Small intestine (tissue), 7 donors: ENCODE data around the gene CBLN1. TPM values are rescaled to one million over a fixed set of nuclear protein-coding genes. Genes with fewer than 3 reads are reported as not detected.
"Not testable (repeated sequence)": the region's sequence is repeated elsewhere in the genome, so short reads cannot be mapped to it uniquely, and the experiment has no call there.

Experiments used
- DNase-seq, 2 donors: peaks; one replicate each; pipeline versions ENCODE4 v3.0.0 to v3.0.0-alpha.2; 2013
- FAIRE-seq: peaks from 2 replicates; lab custom pipeline; 2012; peaks lifted over from hg19 to GRCh38; lab: Jason Lieb, UNC
- H3K27ac ChIP-seq, 3 donors: one replicate each; pipeline ENCODE4 v1.5.1; 2013; ENCODE audit warnings: low read length in 2 of 3, mild to moderate bottlenecking in 2 of 3, control low read depth in 1 of 3, inconsistent platforms in 1 of 3, low read depth in 1 of 3, moderate library complexity in 1 of 3
- H3K27me3 ChIP-seq, 3 donors: one replicate each; pipeline ENCODE4 v1.6.1; 2013; ENCODE audit warnings: low read length in 3 of 3, inconsistent platforms in 1 of 3; ENCODE audit not compliant: control insufficient read depth in 3 of 3, insufficient read depth in 3 of 3
- H3K36me3 ChIP-seq, 3 donors: one replicate each; pipeline ENCODE4 v1.6.1; 2013; ENCODE audit warnings: low read length in 3 of 3, inconsistent platforms in 1 of 3, low read depth in 1 of 3, mild to moderate bottlenecking in 1 of 3, moderate library complexity in 1 of 3; ENCODE audit not compliant: control insufficient read depth in 3 of 3, insufficient read depth in 2 of 3
- H3K4me1 ChIP-seq, 3 donors: one replicate each; pipeline ENCODE4 v1.6.1; 2013; ENCODE audit warnings: low read length in 2 of 3, inconsistent platforms in 1 of 3, low read depth in 1 of 3, mild to moderate bottlenecking in 1 of 3, moderate library complexity in 1 of 3; ENCODE audit not compliant: control insufficient read depth in 3 of 3, insufficient read depth in 2 of 3
- H3K4me3 ChIP-seq, 3 donors: one replicate each; pipeline ENCODE4 v1.5.1; 2013; ENCODE audit warnings: low read length in 3 of 3, control low read depth in 1 of 3, inconsistent platforms in 1 of 3, low read depth in 1 of 3, mild to moderate bottlenecking in 1 of 3, moderate library complexity in 1 of 3
- H3K9me3 ChIP-seq, 2 donors: one replicate each; pipeline ENCODE4 v1.6.1; 2013; ENCODE audit warnings: low read depth in 1 of 2, low read length in 1 of 2; ENCODE audit not compliant: control insufficient read depth in 2 of 2, insufficient read depth in 1 of 2
- WGBS, 3 donors: extraction: QIAGEN DNeasy Blood & Tissue Kit; methylation state at CpG; one replicate each; pipeline ENCODE4 v1.1.7; 2013; 5-methylcytosine and 5-hydroxymethylcytosine counted together
- polyA plus RNA-seq, 4 donors: library from polyadenylated mRNA; stranded (reverse) in 3 of 4; unstranded in 1 of 4; fragments of 200-250 nt in 3 of 4; fragments of 120-200 nt in 1 of 4; gene quantifications; one replicate each; pipeline versions ENCODE4 v1.2.1 to v1.2.3, GENCODE V29; 2013
- donor health status: healthy with polysubstance abuse.
- donor health status: control.
- donor health status: control.
- donor health status: Bipolar disorder and iron deficiency.
- donor health status: healthy.

CBLN1 gene
- polyA plus RNA-seq, 4 donors: 0.27 to 2.1 (median 0.66) TPM; not detected in 1

DNA sequence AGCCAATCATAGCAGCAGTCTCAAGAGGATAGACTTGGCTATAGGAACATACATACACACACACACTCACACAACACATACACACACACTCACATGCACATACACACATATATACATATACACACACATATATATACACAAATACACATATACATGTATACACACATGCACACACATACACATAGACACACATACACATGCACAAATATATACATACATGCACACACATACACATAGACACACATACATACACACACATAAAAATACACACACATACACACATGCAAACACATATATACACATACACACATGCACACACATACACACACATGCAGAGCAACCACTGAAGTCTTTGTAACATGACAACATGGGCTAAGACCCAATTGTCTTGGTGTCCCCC lies 19.7 kb downstream of the CBLN1 start:
- Histone ChIP-seq H3K36me3 (no peaks in the 10 kb centered on the region), H3K4me1 (no peaks in the 10 kb centered on the region), H3K9me3 (no peaks in the 10 kb centered on the region), H3K27ac (no peak overlapping the region), H3K27me3 (no peaks in the 10 kb centered on the region), H3K4me3 (no peak overlapping the region)
- FAIRE-seq (no peak), DNase-seq (no peak)

DNA sequence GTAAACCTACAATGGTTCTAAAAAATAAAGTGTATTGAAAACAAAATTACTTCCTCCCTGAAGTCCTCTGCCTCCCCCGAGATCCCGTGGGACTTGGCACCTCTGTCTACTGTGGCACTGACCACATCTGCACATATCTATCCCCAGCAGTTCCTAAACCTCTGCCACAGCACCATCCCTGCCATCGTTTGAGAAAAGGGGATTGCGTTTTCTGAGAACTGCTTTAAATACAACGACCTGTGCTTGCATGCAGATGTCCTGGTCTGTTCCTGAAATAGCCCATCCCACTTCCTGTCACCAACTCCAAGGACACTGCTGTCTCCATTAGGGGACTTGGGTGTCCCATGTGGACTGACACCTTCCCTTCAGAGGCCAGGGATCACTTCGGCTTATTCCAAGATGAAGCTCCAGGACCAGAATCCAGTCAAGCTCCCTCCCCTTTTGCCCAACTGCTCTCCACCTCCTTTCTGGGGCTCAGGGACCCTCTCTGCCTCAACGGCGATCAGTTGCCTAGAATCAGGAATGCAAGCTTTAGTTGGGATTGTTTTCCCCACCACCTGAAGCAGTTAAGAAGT lies 20.6 kb downstream of the CBLN1 start:
- no peak overlapping the region for H3K4me3 ChIP-seq
- FAIRE-seq (no peak), DNase-seq (no peak)
- 52 to 63% (median 54%) methylated on average over 8 of the region's 8 CpGs for WGBS, 3 donors
- no peaks in the 10 kb centered on the region for H3K36me3 ChIP-seq
- H3K4me1 ChIP-seq: no peaks in the 10 kb centered on the region
- no peaks in the 10 kb centered on the region for H3K27me3 ChIP-seq
- no peak overlapping the region for H3K27ac ChIP-seq
- no peaks in the 10 kb centered on the region for H3K9me3 ChIP-seq

DNA sequence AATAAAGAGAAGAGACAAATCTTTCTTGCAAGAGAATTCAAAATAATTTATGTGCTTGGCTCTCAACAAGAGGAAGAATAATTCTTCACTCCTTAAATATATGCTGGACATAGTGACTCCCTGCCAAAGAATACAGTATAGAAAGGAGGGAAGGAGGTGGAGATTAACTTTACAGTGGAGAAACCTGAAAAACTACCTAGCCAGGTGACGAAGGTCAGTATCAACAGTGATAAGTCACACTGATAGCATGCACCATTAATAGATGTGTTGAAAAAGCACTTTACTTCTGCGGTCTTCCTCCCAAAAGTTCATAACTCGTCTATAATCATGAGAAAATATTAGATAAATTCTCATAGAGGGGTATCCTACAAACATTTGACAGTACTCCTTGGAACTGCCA lies 21.4 kb downstream of the CBLN1 start:
- DNase-seq: peak; percentile 74 to 75
- WGBS, 3 donors: 9 to 47% (median 22%) methylated on average over 3 of the region's 3 CpGs
- Histone ChIP-seq H3K27ac (peak overlapping the region in 1 of 3 donors; percentile 51), H3K9me3 (no peaks in the 10 kb centered on the region), H3K4me3 (no peak overlapping the region), H3K27me3 (no peaks in the 10 kb centered on the region), H3K36me3 (no peaks in the 10 kb centered on the region), H3K4me1 (no peaks in the 10 kb centered on the region)
- no peak for FAIRE-seq

DNA sequence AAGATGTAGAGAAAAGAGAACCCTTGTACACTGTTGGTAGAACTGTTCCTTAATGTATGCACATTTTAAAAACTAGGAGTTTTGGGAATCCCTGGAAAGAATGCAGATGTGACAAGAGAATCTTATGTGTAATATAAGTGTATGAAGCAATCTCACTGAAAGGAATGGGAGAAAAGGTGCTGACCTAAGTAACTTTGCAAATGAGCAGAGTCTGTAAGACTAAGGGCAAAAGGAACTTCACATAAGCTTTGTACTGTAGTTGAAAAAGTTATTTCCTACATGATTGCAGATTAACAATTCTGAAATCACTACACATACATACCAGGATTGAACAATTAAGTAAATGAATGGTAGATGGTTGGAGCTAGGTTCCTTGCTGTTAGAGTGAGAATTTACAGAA lies 22.3 kb downstream of the CBLN1 start:
- DNase-seq: peak in 1 of 2 donors; percentile 23
- Histone ChIP-seq H3K4me3 (no peak overlapping the region), H3K27me3 (no peaks in the 10 kb centered on the region), H3K9me3 (no peaks in the 10 kb centered on the region), H3K36me3 (no peaks in the 10 kb centered on the region), H3K4me1 (no peaks in the 10 kb centered on the region), H3K27ac (peak overlapping the region in 1 of 3 donors; percentile 42)
- no peak for FAIRE-seq

DNA sequence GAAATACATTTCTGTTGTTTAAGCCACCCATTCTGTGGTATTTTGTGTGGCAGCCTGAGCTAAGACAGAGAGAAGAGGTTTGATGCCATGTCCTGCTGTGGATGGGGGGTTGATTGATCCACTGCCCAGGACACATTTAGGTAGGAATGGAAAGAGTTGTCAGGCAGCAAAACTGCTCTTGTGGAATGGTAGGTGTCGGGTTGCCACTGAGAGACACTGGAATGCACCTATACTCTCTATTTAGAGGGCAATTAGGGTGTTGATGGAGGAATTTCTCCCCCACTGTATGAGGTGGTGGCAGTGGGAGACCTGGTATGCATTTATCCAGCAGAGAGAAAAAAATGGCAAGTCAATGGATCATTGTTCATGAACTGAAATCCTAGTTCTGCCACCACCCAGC lies 30.9 kb downstream of the CBLN1 start:
- H3K4me1 ChIP-seq: no peaks in the 10 kb centered on the region
- no peaks in the 10 kb centered on the region for H3K36me3 ChIP-seq
- WGBS, 3 donors: 56 to 72% (median 65%) methylated on average over 1 of the region's 1 CpG
- no peaks in the 10 kb centered on the region for H3K9me3 ChIP-seq
- FAIRE-seq: no peak
- no peak for DNase-seq
- no peak overlapping the region for H3K27ac ChIP-seq
- H3K27me3 ChIP-seq: peaks cover 0 to 2% (median 0%) of the 10 kb centered on the region in 3 donors
- no peak overlapping the region for H3K4me3 ChIP-seq

DNA sequence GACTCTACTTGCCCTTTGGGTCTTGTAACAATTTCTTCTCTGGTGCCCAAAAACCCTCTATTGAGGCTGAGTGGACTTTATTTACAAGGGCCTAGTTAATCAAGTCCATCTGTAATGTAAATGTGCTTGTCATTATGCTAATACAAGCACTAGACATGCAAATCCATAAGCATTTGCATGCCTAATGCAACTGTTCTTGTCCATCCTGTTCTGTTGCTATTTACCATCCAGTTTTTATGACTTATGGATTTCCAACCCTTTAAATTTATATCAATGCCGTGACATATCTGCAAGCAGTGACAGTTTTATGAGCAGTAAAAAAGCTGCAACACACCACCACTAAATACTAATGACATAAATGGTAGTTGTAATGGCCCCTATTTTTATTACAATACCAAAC lies 33.4 kb downstream of the CBLN1 start:
- no peaks in the 10 kb centered on the region for H3K4me1 ChIP-seq
- FAIRE-seq (no peak), DNase-seq (no peak)
- H3K4me3 ChIP-seq: no peak overlapping the region
- no peak overlapping the region for H3K27ac ChIP-seq
- WGBS, 3 donors: 9 to 58% (median 24%) methylated on average over 1 of the region's 1 CpG
- peaks cover 0 to under 1% (median 0%) of the 10 kb centered on the region in 3 donors for H3K27me3 ChIP-seq
- H3K9me3 ChIP-seq: no peaks in the 10 kb centered on the region
- H3K36me3 ChIP-seq: no peaks in the 10 kb centered on the region

DNA sequence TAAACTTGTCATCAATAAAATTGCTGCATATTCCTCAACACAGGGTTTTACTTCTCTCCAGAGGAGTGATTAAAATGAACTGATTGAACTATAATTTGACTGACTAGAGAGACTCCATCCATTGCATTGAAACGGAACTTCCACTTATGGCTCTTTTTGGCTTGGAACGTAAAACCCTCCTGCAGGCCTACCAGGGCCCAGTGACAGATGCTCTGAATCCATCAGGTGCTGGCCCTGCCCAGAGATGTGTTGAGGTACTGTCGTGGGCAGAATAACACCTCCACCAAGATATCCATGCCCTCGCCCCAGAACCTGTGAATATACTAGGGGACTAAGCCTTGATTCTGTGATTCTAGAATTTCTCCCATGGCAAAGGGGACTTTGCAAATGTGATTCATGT lies 45.4 kb downstream of the CBLN1 start:
- Histone ChIP-seq H3K27me3 (no peaks in the 10 kb centered on the region), H3K36me3 (no peaks in the 10 kb centered on the region), H3K9me3 (no peaks in the 10 kb centered on the region), H3K4me1 (no peaks in the 10 kb centered on the region), H3K27ac (no peak overlapping the region), H3K4me3 (no peak overlapping the region)
- FAIRE-seq: no peak
- DNase-seq: no peak
- WGBS, 3 donors: 61 to 76% (median 76%) methylated on average over 4 of the region's 4 CpGs

DNA sequence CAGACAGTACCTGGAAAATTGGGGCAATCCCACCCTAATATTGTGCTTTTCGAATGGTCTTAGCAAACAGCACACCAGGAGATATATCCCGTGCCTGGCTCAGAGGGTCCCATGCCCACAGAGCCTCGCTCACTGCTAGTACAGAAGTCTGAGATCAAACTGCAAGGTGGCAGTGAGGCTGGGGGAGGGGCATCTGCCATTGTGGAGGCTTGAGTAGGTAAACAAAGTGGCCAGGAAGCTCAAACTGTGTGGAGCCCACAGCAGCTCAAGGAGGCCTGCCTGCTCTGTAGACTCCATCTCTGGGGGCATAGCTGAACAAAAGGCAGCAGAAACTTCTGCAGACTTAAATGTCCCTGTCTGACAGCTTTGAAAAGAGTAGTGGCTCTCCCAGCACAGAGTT lies 53.3 kb downstream of the CBLN1 start:
- not testable (repeated sequence) for H3K36me3 ChIP-seq, DNase-seq, H3K9me3 ChIP-seq, H3K27ac ChIP-seq, FAIRE-seq, H3K4me1 ChIP-seq, H3K4me3 ChIP-seq, H3K27me3 ChIP-seq
- 64 to 76% (median 64%) methylated on average over 3 of the region's 3 CpGs for WGBS, 3 donors
